HEK293T (cell line): ENCODE data around the gene AFTPH.

Source experiments
- BHLHE40 ChIP-seq: fragments of 450-650 bp; IDR thresholded peaks from 2 replicates; pipeline ENCODE4 v1.6.1; 2016; ENCODE audit warnings: mild to moderate bottlenecking, moderate library complexity, borderline replicate concordance
- ELF4 ChIP-seq: fragments of 450-650 bp; IDR thresholded peaks from 2 replicates; pipeline ENCODE4 v1.6.1; 2017; ENCODE audit warnings: antibody characterized with exemption
- HDGF ChIP-seq: fragments of 450-650 bp; IDR thresholded peaks from 2 replicates; pipeline ENCODE4 v1.6.1; 2017; ENCODE audit warnings: antibody characterized with exemption, borderline replicate concordance
- SP1 ChIP-seq: fragments of 450-650 bp; IDR thresholded peaks from 2 replicates; pipeline ENCODE4 v1.6.1; 2017
- TARDBP ChIP-seq: fragments of 450-650 bp; IDR thresholded peaks from 2 replicates; pipeline ENCODE4 v1.6.1; 2016

DNA sequence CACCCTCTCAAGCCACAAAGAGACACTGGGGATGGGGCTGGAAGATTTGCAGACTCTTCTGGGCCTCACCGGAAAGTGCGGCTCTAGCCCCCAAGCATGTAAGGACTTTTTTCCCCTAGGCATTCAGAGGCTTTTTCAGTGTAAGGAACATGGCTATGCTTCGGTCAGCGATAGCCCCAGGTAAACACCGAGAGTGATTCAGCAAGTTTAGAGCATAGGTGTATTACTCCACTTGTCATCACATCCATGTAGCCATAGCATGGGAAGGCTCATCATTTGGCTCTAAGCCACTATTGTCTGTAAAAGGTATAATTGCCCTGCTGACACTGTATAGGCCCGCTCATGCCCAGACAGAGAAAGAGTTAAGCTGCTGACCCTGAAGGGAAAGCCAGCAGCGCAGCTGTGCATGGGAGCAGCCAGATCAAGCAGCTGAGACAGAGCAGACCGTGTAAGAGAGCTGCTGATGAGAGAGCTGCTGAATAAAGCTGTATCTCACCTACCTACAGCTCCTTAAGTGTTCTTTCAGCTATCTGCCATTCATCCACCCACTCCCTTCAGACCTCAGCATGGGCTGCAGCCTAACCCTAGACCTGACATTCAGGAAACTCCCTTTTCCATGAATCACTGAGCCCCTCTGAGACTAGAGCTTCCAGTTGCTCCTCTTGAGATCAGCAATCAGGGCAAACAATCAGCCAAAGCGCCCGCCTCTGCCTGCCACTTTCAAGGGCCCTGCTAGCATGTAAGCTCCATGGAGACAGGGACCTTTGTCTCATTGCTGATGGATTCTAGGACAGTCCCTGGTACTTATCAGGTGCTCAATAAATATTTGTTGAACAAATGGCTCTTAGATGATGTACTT lies 44.6 kb upstream of the AFTPH start:
- TF ChIP-seq TARDBP (no peak), ELF4 (no peak), SP1 (no peak), BHLHE40 (no peak), HDGF (no peak)
